GM19240 (cell line): ENCODE results near the gene IDH3B.
A peak's percentile ranks its signal among the peaks of the same experiment; 100 is the strongest.
"Not testable (repeated sequence)": the region's sequence is repeated elsewhere in the genome, so short reads cannot be mapped to it uniquely, and the experiment has no call there.

Experiments
- DNase-seq: peaks from one replicate; pipeline ENCODE4 v3.0.0; 2011; ENCODE audit warnings: low spot score; ENCODE audit not compliant: insufficient read length

The IDH3B gene

DNA sequence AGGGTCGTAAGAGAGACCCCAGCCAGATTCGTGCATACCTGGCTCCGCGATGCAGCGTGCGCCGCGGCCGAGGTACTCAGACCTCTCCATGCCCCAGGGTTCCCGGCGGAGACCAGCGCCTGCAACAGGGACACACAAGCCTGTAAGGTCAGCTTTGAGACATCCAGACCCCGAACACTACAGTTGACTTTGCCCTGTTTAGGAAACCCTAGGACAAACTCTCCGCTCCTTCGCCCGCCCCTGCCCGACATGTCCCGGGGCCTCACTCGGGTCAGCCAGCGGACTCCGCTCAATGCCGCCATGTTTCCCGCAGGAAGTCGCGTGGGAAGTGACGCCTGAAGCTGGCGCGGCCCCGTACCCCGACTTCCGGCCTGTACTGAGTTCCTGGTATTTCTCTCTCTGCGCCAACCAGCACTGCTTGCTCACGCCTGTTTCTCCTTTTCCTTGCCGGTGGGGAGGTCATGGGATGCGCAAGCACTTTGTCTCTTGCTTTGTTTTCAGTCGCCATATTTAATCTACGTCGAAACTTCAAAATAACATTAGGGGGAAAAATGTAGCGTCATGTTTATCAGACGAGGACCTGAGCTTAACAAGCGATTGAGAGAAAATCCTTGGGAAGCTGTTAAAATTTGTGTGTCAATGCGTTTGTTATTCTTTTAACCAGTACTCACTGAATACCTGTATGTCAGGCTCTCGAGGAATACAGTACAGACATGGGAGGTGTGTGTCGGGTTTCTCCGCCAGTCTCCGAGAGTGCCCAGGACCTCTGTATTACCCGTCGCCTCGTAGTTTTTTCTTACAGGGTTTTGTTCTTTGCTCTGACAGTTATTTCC is at the start of gene IDH3B:
Gene IDH3B (minus strand): TSS at position 330 of the 833 bp plus-strand sequence. CDS start 28 bp downstream, at position 302.
- DNase-seq = peak; percentile 82

- DNase-seq = no peak
Measured at GRCh38 chr20:2713285-2713684, 49.3 kb upstream of the IDH3B start.

DNA sequence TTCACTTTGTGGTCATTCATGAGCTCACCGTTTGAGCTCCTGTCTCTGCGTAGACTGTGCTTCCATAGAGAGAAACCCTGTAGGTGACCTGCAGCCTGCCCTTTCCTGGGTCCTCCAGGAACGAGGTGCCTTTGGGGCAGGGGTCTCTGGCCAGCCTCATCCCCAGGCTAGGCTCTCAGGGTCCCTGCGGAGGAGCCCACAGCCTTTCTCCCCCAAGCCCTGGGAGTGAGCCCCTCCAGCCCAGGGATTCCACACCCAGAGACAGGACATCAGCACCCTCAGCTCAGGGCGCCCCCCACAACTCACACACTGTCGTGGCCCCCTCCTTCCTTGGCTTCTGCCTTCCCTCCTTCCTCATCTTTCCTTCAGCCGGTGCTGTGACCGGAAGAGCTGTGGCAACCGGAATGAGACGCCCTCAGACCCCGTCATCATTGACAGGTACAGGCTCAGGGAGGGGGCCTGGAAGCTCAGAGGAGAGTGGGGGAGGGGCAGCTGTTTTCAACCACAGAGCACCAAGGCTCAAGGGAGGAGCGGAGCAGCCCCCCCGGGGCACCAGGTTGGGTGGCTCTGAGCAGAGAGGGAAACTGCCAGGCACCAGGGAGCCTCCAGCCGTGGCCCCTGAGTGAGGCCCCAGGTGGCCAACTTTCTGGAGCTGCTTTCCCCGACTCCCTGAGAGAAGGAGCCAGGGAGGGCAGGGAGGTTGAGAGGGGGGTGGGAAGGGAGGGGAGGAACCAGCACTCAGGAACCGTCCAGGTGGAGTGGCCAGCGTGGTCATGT is 45.4 kb upstream of the IDH3B start:
- DNase-seq = no peak

- DNase-seq = no peak
Measured at GRCh38 chr20:2708665-2709064, 44.6 kb upstream of the IDH3B start.

DNA sequence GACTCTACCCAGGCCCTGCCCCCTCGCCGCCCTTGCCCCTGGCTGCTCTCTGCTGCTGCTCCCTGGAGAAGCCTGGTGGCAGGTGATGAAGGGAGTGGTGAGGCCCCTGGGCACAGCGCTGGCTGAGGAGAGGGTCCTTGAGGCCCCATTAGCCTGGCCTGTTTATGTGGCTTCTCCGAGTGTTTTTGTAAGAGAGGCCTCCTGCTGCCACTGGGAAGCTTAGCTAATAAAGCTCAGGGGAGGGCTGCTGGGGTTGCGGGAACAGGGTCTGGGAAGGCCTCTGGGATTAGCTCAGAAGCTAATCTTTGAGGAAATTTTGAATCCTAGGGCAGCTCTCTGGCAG is 44.0 kb upstream of the IDH3B start:
- DNase-seq = no peak

DNA sequence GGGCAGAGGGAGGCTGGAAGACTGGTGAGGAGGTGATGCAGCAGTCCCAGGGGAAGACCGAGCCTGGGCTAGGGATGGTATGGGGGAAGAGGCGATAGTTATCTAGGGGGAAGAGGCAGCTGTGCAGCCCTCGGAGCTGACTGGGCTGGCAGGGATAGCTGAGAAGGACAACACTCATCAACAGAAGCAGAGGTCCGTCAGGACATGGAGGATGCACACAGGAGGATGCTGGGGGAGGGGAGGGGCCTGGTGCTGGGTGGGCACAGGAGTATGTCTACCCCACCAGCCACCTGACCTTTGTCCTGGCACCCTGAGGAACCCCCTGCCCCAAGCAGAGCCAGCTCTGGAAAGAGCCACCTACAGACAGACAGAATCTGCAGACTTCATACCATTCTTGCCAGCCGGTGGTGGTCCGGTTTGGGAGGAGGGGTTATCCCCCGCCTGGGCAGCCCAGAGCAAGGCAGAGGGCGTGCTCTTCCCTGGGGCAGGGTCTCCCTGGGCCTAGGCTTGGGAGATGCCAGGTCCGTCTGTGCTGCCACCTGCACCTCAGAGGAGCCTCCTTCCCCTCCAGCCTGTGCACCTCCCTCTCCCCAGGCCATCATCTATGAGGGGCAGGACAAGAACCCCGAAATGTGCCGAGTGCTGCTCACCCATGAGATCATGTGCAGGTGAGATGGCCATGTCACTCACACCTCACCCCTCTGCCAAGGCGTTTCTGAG is 43.5 kb upstream of the IDH3B start:
- no peak for DNase-seq

DNA sequence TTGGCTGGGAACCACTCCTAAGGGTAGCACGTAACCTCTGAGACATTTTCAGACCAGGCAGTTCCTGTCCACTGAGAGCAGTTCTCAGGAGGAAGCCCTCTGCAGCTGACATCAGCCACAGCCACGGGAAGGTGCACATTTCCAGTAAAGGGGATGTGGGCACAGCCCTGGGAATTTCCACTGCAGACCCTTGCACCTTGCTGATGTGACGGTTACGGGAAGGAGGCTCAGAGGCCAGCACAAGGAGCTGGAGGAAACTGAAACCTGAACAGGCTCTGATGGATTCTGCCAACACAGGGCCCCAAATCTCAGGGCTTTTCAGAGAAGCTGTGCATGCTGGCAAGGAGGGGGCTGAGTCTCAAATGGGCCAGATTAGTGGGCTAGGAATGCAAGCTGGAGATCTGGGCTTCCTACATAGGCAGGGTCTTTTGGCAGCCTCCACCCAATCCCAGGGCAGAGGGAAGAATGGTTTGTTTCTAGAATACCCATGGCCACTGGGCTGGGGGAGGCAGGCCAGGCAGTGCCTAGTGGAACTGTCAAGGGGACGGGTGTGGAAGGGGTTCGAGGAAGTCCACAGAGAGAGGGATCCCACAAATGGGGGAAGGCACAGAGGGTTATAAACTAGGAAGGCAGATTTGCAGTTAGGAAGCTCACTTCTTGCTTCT is 42.8 kb upstream of the IDH3B start:
- DNase-seq = no peak

DNA sequence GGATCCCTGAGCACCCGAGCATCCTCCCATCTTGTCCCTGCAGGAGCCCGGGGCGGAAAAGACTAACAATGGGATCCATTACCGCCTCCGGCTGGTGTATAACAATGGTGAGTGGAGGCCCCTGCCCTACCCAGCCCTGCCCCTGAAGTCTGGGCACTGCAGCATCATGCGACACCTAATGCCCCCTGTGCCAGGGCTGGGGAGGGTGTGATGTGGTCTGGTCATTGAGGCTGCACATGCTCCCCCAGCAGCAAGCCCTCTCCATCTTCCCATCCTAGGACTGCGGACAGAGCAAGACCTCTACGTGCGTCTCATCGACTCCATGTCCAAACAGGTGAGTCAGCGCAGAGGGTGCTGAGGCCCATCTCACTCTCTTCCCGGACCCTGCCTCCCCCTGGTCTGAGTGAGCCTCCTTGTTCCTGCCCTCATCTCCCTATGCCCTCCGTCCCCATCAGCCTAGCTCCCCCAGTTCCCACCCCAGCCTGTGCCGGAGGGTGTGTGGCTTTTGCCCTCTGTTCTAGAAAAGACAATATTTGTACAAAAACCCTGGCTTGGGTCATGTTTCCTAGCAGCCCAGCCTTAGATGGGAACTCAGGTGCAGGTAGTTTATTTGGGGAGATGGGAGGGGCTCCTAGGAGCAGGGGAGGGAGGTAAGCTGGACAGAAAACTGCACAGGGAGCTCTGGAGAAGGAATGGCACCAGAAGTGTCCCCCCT is 42.1 kb upstream of the IDH3B start:
- DNase-seq = no peak

DNA sequence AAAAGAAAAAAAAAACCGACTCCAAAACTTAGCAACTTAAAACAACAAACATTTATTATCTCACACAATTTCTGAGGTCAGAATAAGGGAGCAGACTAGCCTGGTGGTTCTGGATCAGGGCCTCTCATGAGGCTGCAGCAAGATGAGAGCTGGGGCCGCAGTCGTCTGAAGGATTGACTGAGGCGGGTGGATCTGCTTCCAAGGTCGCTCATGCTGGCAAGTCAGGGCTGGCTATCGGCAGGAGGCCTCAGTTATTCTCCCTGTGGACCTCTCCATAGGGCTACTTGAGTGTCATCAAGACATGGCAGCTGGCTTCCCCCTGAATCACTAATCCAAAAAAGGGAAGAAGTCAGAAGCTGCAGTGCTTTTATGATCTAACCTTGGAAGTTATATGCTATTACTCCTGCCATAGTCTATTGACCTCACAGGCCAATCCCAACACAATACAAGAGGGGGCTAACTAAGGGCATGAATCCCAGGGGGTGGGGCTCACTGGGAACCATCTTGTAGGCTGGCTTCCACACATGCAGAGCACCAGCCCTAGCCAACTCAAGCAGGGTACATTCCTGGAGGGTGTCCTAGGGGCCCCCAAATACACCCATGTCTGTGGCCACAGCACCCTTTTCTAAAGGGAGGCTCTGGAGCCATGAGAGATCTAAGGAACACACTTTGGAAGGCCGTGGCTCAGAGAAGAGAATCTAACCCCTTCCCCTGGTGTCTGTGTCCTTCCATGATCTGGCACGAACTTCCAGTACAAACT is 39.9 kb upstream of the IDH3B start:
- DNase-seq = no peak

GRCh38 chr20:2701671-2702081 is 37.7 kb upstream of the IDH3B start:
- DNase-seq = no peak

GRCh38 chr20:2700913-2701620 is 37.1 kb upstream of the IDH3B start:
- DNase-seq = no peak

- DNase-seq = no peak
Measured at GRCh38 chr20:2699775-2700413, 35.9 kb upstream of the IDH3B start.

- no peak for DNase-seq
Measured at GRCh38 chr20:2698912-2699311, 34.9 kb upstream of the IDH3B start.

DNA sequence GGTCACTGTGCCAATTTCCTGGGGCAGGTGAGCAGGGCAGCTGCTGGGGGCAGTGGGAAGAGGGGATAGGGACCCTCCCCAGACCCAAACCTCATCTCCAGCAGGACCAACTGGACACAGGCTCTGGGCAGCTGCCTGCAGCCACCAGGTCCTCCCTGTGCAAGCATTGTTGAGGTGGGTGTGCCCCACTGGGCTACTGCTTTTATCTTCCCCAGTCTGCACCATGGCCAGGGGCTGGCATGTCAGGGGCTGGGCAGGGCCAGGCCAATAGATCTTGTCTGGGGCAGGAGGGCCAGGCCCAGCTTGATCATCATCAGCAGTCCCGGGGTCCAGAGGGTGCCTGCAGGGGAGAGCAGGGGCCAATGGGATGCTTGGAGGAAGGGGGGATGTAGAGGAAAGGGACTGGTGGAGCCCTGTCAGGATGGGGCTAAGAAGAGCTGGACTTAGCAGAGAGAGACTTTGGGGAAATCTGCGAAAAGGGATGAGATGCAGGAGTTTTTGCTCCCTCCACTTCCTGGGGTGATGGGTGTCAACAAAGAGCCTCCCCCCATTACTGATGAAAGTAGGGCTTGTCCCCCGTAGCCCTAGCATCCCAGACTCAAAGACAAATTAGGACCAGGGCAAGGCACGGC is 34.3 kb upstream of the IDH3B start:
- DNase-seq = no peak

- no peak for DNase-seq
Measured at GRCh38 chr20:2697768-2698167, 33.8 kb upstream of the IDH3B start.

GRCh38 chr20:2696646-2697045 is 32.6 kb upstream of the IDH3B start:
- DNase-seq = no peak

DNA sequence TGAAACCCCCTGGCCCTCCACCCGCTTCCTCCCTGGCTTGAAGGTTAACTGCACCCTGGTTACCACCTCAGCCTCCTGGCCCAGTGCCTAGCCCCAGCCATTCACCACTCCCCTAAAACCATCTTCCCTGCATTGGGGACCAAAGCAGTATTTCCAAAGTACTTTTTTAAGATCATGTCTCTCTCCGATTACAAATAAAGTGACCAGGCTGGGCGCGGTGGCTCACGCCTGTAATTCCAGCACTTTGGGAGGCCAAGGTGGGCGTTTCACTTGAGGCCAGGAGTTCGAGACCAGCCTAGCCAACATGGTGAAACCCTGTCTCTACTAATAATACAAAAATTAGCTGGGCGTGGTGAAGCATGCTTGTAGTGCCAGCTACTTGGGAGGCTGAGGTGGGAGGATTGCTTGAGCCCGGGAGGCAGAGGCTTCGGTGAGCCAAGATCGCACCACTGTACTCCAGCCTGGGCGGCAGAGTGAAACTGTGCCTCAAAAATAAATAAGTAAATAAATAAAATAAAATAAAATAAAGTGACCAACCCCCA is 32.0 kb upstream of the IDH3B start:
- DNase-seq = not testable (repeated sequence)
